Astrocyte (in vitro differentiated cells and primary cell): ENCODE measurements around the gene CNP. TPM values are rescaled to one million over a fixed set of nuclear protein-coding genes. Genes with fewer than 3 reads are reported as not detected.

Source experiments
- DNase-seq: peaks from one replicate; pipeline ENCODE4 v3.0.0-alpha.2; 2010; ENCODE audit warnings: low read depth
- FAIRE-seq: peaks from 2 replicates; lab custom pipeline; 2011; peaks lifted over from hg19 to GRCh38; lab: Jason Lieb, UNC
- H2AFZ ChIP-seq: 2 replicates; pipeline ENCODE4 v1.6.0; 2012; ENCODE audit warnings: low read depth, low read length, inconsistent platforms
- H3K27ac ChIP-seq: 2 replicates; pipeline ENCODE4 v1.5.1; 2011; ENCODE audit warnings: low read depth, low read length, inconsistent platforms
- H3K27me3 ChIP-seq: 2 replicates; pipeline ENCODE4 v1.6.0; 2011; ENCODE audit warnings: low read length, inconsistent platforms; ENCODE audit not compliant: insufficient read depth
- H3K36me3 ChIP-seq: 2 replicates; pipeline ENCODE4 v1.5.1; 2011; ENCODE audit warnings: low read length, inconsistent platforms; ENCODE audit not compliant: insufficient read depth
- H3K4me1 ChIP-seq: 2 replicates; pipeline ENCODE4 v1.5.1; 2011; ENCODE audit warnings: low read length, inconsistent platforms; ENCODE audit not compliant: insufficient read depth
- H3K4me2 ChIP-seq: 2 replicates; pipeline ENCODE4 v1.6.0; 2012; ENCODE audit warnings: low read length, inconsistent platforms
- H3K4me3 ChIP-seq: 2 replicates; pipeline ENCODE4 v1.5.1; 2011; ENCODE audit warnings: low read depth, mild to moderate bottlenecking, low read length, inconsistent platforms; ENCODE audit not compliant: insufficient read depth
- H3K79me2 ChIP-seq: 2 replicates; pipeline ENCODE4 v1.6.0; 2012; ENCODE audit warnings: mild to moderate bottlenecking, low read length, inconsistent platforms; ENCODE audit not compliant: insufficient read depth
- H3K9ac ChIP-seq: 2 replicates; pipeline ENCODE4 v1.6.0; 2012; ENCODE audit warnings: mild to moderate bottlenecking, low read length, inconsistent platforms
- H3K9me3 ChIP-seq: 2 replicates; pipeline ENCODE4 v1.5.1; 2012; ENCODE audit warnings: low read depth, mild to moderate bottlenecking, low read length, inconsistent platforms; ENCODE audit not compliant: insufficient read depth
- H4K20me1 ChIP-seq: 2 replicates; pipeline ENCODE4 v1.6.0; 2012; ENCODE audit warnings: low read length, inconsistent platforms; ENCODE audit not compliant: insufficient read depth
- H3K27ac Mint-ChIP-seq: one replicate; pipeline ENCODE4 v1.8.0; 2021; ENCODE audit warnings: mild to moderate bottlenecking, mixed read lengths; ENCODE audit not compliant: unreplicated experiment
- H3K27me3 Mint-ChIP-seq: one replicate; pipeline ENCODE4 v1.8.0; 2021; ENCODE audit warnings: low read depth, mixed read lengths; ENCODE audit not compliant: unreplicated experiment
- H3K36me3 Mint-ChIP-seq: one replicate; pipeline ENCODE4 v1.8.0; 2021; ENCODE audit warnings: low read depth, mixed read lengths; ENCODE audit not compliant: unreplicated experiment
- H3K4me1 Mint-ChIP-seq: one replicate; pipeline ENCODE4 v1.8.0; 2021; ENCODE audit warnings: low read depth, mixed read lengths; ENCODE audit not compliant: unreplicated experiment
- H3K4me3 Mint-ChIP-seq: one replicate; pipeline ENCODE4 v1.8.0; 2021; ENCODE audit warnings: mild to moderate bottlenecking, moderate library complexity, mixed read lengths; ENCODE audit not compliant: unreplicated experiment
- H3K9me3 Mint-ChIP-seq: one replicate; pipeline ENCODE4 v1.8.0; 2021; ENCODE audit warnings: mild to moderate bottlenecking, mixed read lengths; ENCODE audit not compliant: unreplicated experiment
- EZH2 ChIP-seq: IDR thresholded peaks from 2 replicates; pipeline ENCODE4 v1.6.1; 2012; ENCODE audit warnings: mild to moderate bottlenecking, low read length, inconsistent platforms; ENCODE audit not compliant: insufficient read depth
- total RNA-seq: library from RNA; stranded (reverse); gene quantifications from 2 replicates; pipeline ENCODE4 v1.2.1, GENCODE V29; 2021
- TF ChIP-seq, protein P1 (sequence below): IDR thresholded peaks from 2 replicates; pipeline ENCODE4 v1.5.1; 2011; ENCODE audit warnings: low read depth, mild to moderate bottlenecking, inconsistent platforms, low read length, moderate library complexity; ENCODE audit not compliant: insufficient read depth

The CNP gene
- total RNA-seq, 1 donor from 2014 or later, result 169 TPM

DNA sequence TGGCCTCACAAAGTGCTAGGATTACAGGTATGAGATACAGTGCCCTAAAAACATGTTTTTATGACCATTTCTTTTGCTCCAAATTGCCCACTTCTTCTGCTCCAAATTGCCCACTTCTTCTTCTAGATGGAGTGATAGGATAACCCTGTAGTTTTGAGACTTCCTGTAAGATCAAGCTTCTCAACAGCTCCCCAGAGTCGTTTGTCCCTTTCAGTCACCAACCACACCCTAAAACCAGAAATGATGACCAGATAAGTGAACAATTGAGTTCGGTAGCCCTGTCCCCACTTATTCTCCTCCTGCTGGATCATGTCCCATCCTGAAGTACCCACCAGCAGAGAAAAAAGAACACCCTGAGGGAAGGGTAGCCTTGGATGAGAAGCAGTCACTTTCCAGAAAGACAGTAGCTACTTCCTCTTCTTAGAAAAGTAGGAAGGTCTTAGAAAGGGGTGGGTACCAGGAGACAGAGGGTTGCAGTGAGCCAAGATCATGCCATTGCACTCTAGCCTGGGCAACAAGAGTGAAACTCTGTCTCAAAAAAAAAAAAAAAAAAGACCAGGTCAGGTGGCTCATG is 33.7 kb upstream of the CNP start:
- Histone ChIP-seq H3K27ac (no peak overlapping the region), H3K36me3 (no peaks in the 10 kb centered on the region), H3K4me3 (no peak overlapping the region), H3K9ac (no peak overlapping the region), H3K27me3 (no peaks in the 10 kb centered on the region), H2AFZ (no peak overlapping the region), H3K4me2 (no peak overlapping the region), H3K4me1 (peaks cover 4% of the 10 kb centered on the region), H3K9me3 (no peaks in the 10 kb centered on the region), H4K20me1 (no peaks in the 10 kb centered on the region), H3K79me2 (no peaks in the 10 kb centered on the region)
- Mint-ChIP-seq H3K36me3 (peaks cover 3% of the 10 kb centered on the region), H3K4me3 (no peak overlapping the region), H3K9me3 (no peaks in the 10 kb centered on the region), H3K27me3 (no peaks in the 10 kb centered on the region), H3K27ac (no peak overlapping the region), H3K4me1 (peaks cover 8% of the 10 kb centered on the region)
- FAIRE-seq (no peak), DNase-seq (no peak)
- TF ChIP-seq EZH2, result no peak
- TF ChIP-seq, protein P1, sequence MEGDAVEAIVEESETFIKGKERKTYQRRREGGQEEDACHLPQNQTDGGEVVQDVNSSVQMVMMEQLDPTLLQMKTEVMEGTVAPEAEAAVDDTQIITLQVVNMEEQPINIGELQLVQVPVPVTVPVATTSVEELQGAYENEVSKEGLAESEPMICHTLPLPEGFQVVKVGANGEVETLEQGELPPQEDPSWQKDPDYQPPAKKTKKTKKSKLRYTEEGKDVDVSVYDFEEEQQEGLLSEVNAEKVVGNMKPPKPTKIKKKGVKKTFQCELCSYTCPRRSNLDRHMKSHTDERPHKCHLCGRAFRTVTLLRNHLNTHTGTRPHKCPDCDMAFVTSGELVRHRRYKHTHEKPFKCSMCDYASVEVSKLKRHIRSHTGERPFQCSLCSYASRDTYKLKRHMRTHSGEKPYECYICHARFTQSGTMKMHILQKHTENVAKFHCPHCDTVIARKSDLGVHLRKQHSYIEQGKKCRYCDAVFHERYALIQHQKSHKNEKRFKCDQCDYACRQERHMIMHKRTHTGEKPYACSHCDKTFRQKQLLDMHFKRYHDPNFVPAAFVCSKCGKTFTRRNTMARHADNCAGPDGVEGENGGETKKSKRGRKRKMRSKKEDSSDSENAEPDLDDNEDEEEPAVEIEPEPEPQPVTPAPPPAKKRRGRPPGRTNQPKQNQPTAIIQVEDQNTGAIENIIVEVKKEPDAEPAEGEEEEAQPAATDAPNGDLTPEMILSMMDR, result no peak

DNA sequence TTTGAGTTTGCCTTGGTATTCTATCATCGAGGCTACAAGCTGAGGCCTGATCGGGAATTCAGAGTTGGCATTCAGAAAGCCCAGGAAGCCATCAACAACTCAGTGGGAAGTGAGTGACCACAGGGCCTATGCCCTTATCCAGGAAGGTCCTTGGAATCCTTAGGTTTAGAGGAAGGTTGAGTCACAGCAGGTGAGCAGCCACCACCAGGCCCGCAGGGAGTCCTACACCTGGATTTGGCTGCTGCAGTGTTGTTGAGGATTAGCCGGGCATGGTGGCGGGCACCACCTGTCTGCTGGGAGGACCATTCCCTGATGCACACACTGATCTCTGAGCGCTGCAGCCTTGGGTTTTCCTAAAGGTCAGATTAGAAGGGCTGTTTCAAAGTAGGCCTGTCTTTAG is 31.0 kb upstream of the CNP start:
- Histone ChIP-seq H3K79me2 (no peaks in the 10 kb centered on the region), H3K4me1 (no peaks in the 10 kb centered on the region), H4K20me1 (no peaks in the 10 kb centered on the region), H3K36me3 (no peaks in the 10 kb centered on the region), H3K27ac (no peak overlapping the region), H3K4me3 (no peak overlapping the region), H2AFZ (no peak overlapping the region), H3K4me2 (no peak overlapping the region), H3K27me3 (no peaks in the 10 kb centered on the region), H3K9me3 (no peaks in the 10 kb centered on the region), H3K9ac (no peak overlapping the region)
- Mint-ChIP-seq H3K27me3 (peaks cover 5% of the 10 kb centered on the region), H3K4me1 (no peaks in the 10 kb centered on the region), H3K27ac (no peak overlapping the region), H3K4me3 (no peak overlapping the region), H3K9me3 (no peaks in the 10 kb centered on the region), H3K36me3 (peaks cover 9% of the 10 kb centered on the region)
- FAIRE-seq (no peak), DNase-seq (no peak)
- TF ChIP-seq, protein P1, result no peak
- TF ChIP-seq EZH2, result no peak
